Ascending aorta (tissue), 2 donors: Measurements from ENCODE around the gene SYNGR3. TPM values are rescaled to one million over a fixed set of nuclear protein-coding genes. Genes with fewer than 3 reads are reported as not detected.

Source experiments
- DNase-seq, 2 donors: peaks; one replicate each; pipeline ENCODE4 v3.0.0-alpha.2; 2019; ENCODE audit warnings: low spot score in 2 of 2
- H3K27ac ChIP-seq, 2 donors: fragments of 200-600 bp; sonication (generic); one replicate each; pipeline ENCODE4 v1.5.1; 2016 to 2017; ENCODE audit warnings: mild to moderate bottlenecking in 1 of 2
- H3K27me3 ChIP-seq: fragments of 200-600 bp; sonication (generic); one replicate; pipeline ENCODE4 v1.5.1; 2017
- H3K36me3 ChIP-seq, 2 donors: fragments of 200-600 bp; sonication (generic); one replicate each; pipeline ENCODE4 v1.5.1; 2016
- H3K4me1 ChIP-seq, 2 donors: fragments of 200-600 bp; sonication (generic); one replicate each; pipeline ENCODE4 v1.5.1; 2016 to 2017; ENCODE audit warnings: mild to moderate bottlenecking in 1 of 2
- H3K4me3 ChIP-seq, 2 donors: fragments of 200-600 bp; sonication (generic); one replicate each; pipeline ENCODE4 v1.5.1; 2016 to 2017; ENCODE audit warnings: mild to moderate bottlenecking in 1 of 2
- H3K9me3 ChIP-seq, 2 donors: fragments of 200-600 bp; sonication (generic); one replicate each; pipeline ENCODE4 v1.5.1; 2016
- intact Hi-C: fragments of 100-400 bp; cut with DNase I; formaldehyde crosslinking; loops from one replicate; pipeline ENCODE4 v1.15.1; 2023
- total RNA-seq: library from RNA; depleted of rRNA; stranded (reverse); fragments of >200 nt; gene quantifications from one replicate; pipeline ENCODE4 v1.1.0, GENCODE V29; 2016
- TF ChIP-seq, protein P1 (sequence below), 3 experiments: fragments of 200-600 bp in 2 of 3; fragments of 450-650 bp in 1 of 3; sonication (generic) in 2 of 3; IDR thresholded peaks; one replicate each; pipeline ENCODE4 v1.5.1; 2016 to 2019; ENCODE audit warnings: antibody characterized with exemption in 3 of 3, mild to moderate bottlenecking in 1 of 3, moderate library complexity in 1 of 3

Gene SYNGR3
- total RNA-seq, 1 donor from 2014 or later, result 0.32 TPM

DNA sequence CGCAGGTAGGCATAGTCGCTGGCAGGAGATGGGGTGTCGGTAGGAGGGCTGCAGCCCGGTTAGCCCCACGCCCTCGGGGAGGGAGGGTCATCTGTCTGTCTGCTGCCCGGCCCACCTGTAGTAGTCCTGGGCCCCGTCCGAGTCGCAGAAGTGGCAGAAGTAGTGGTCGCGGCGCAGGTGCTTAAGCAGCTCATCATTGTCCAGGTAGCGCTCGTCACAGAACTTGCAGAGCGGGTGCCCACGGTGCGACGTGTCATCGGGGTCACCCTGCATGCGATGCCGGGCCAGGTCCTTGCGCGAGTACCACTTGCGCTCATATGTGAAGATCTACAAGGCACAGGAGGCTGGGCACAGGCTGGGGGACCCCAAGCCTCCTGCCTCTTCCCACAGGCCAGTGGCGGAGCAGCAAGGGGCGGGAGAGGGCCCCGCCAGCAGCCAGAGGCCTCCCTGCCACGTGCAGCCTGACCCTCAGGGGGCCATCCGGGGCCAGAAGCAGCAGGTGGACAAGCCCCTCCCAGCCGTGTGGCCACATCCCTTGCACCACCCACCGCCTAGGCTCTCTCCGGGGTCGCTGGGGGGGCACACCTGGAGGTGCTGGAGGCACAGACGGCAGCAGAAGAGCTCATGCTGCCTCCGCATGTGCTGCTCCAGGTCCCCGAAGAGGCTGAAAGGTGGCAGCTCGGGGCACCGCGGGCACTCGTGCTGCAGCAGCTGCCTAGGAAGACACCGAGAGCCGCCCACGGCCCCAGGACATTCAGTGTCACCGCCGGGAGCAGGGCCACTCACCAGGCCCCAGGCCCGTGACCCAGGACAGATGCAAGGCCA is 12.8 kb downstream of the SYNGR3 start:
- H3K27ac ChIP-seq, result no peak overlapping the region
- peaks cover 55 to 58% of the 10 kb centered on the region in 2 donors for H3K36me3 ChIP-seq
- peaks cover 10 to 16% of the 10 kb centered on the region in 2 donors for H3K4me1 ChIP-seq
- TF ChIP-seq, protein P1, sequence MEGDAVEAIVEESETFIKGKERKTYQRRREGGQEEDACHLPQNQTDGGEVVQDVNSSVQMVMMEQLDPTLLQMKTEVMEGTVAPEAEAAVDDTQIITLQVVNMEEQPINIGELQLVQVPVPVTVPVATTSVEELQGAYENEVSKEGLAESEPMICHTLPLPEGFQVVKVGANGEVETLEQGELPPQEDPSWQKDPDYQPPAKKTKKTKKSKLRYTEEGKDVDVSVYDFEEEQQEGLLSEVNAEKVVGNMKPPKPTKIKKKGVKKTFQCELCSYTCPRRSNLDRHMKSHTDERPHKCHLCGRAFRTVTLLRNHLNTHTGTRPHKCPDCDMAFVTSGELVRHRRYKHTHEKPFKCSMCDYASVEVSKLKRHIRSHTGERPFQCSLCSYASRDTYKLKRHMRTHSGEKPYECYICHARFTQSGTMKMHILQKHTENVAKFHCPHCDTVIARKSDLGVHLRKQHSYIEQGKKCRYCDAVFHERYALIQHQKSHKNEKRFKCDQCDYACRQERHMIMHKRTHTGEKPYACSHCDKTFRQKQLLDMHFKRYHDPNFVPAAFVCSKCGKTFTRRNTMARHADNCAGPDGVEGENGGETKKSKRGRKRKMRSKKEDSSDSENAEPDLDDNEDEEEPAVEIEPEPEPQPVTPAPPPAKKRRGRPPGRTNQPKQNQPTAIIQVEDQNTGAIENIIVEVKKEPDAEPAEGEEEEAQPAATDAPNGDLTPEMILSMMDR (IDR thresholded peaks at IDR 0.05), result no peak
- H3K9me3 ChIP-seq, result no peaks in the 10 kb centered on the region
- DNase-seq, result no peak
- no peak overlapping the region for H3K4me3 ChIP-seq
- H3K27me3 ChIP-seq, result no peaks in the 10 kb centered on the region
- intact Hi-C loops, result no loop called here

DNA sequence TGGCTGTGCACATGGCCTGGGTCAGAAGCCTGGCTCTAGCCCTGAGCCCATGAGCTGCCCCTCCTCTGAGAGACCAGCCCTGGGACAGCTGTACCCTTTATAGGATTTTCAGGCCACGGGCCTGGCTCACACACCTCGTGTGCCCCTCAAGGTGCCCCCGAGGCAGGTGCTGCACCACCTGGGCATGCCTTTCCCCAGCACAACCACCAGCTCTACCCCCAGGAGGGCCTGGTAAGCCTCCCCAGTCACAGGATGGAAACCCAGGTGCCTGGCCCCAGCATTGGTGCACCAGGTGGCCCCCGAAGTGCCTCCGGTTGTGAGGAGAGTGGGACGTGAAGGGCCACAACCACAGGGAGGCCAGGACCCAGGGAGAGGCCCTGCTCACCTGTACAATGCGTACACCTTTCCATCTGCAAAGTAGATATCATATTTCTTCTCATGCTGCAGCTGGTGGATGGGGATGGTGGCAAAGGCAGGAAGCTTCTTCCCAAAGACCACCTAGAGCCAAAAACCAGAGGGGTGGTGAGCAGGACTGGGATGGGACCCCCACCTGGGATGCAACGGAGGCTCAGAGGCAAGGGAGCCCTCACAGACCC is 13.6 kb downstream of the SYNGR3 start:
- Histone ChIP-seq H3K27ac (no peak overlapping the region), H3K4me3 (no peak overlapping the region), H3K9me3 (no peaks in the 10 kb centered on the region), H3K4me1 (peaks cover 13 to 23% of the 10 kb centered on the region in 2 donors), H3K27me3 (no peaks in the 10 kb centered on the region), H3K36me3 (peaks cover 48 to 51% of the 10 kb centered on the region in 2 donors)
- DNase-seq, result no peak
- TF ChIP-seq, protein P1 (IDR thresholded peaks at IDR 0.05), result no peak
- intact Hi-C loops, result no loop called here

DNA sequence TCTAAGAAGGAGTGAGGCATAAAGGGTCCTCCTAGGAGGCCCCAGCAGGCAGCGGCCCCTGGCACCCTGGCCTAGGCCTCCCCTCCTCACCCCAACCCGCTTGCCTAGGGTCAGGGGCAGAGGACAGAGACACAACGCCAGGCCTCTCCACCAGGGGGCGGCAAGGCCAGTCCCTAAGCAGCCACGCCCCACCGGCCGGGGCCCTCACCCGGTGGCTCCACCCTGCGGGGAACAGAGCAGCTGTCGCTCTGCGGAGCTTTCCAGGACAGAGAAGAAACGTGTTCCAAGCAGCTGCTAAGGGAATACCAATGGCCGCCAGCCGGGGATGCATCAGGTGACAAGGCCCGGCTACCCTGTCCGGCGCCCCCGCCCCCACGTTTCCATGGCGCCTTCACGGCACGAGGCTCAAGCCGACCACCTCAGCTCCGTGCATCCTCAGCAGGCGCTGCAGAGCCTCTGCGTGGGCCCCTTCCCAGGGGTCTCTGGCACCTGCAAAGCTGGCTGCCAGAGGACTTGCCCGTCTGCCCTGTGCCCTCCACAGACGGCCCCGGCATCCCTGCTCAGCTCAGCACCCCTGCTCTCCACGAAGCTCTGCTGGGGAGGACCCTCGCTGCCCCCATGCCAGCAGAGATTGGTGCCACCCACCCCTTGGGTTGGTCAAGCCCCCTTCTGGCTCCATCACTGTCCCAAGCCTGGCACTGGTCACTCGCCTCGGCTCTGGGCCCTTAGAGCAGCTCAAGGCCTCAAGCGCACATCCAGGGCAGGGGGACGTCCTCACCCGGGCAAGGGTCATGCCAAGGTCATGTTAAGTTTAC is 14.3 kb downstream of the SYNGR3 start:
- peak in 1 of 2 donors; percentile 85 for DNase-seq
- Histone ChIP-seq H3K27me3 (no peaks in the 10 kb centered on the region), H3K27ac (no peak overlapping the region), H3K36me3 (peaks cover 41 to 44% of the 10 kb centered on the region in 2 donors), H3K4me1 (peaks cover 17 to 28% of the 10 kb centered on the region in 2 donors), H3K9me3 (no peaks in the 10 kb centered on the region), H3K4me3 (peak overlapping the region in 1 of 2 donors; percentile 25)
- TF ChIP-seq, protein P1 (IDR thresholded peaks at IDR 0.05), result peak; percentile 70 to 83 (median 81)
- intact Hi-C loops, result no loop called here

DNA sequence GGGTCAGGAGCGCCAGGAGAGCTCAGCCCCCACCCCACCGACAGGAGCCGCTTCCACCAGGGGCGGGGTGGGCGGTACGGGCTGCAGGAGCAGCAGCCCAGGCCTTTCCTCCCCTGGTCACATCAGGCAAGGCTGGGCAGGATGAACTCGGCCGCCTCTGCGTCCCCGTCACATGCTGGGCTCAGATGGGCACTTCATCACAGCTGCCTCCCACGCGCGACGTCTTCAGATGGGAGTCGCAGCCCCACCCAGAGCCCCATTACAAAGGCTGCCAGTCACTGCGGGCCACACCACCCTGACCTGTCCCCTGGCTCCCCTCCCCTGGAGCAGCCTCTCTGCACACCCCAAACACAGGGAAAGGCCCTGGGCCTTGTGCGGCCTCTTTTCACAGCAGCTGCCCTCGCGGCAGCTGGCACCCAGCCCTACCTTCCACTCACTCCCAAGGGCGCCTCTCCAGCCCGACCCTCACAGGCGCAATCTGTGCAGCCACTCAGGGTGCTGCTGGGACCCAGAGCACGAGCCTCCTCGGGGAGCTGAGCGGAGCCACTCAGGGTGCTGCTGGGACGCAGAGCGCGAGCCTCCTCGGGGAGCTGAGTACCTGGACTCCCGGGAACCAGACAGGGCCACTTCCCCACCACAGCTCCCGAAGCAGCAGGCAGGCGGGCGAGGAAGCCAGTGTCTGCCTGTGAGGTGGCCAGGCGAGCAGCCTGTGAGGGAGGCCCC is 15.2 kb downstream of the SYNGR3 start:
- TF ChIP-seq, protein P1 (IDR thresholded peaks at IDR 0.05), result no peak
- Histone ChIP-seq H3K27me3 (no peaks in the 10 kb centered on the region), H3K27ac (no peak overlapping the region), H3K4me3 (no peak overlapping the region), H3K9me3 (no peaks in the 10 kb centered on the region), H3K4me1 (peaks cover 17 to 28% of the 10 kb centered on the region in 2 donors), H3K36me3 (peaks cover 32 to 35% of the 10 kb centered on the region in 2 donors)
- intact Hi-C loops, result no loop called here
- no peak for DNase-seq

DNA sequence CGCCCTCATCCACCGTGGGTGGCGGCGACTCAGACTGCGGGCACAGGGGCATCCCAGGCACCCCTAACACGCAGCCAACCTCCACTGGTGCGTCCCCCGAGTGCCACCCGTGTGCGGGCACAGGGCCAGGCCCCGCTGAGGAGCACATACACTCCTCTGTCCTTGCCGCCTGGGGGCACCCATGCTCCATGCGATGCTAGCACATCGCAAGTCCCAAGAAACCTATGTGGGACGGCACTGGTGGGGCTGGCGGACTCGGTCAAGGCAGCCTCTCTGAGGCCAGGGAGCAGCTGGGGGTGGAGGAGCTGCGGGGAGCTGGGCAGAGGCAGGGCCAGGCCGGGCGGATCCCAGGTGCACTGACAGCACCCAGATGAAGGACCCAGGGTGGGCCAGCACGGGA is 15.9 kb downstream of the SYNGR3 start:
- Histone ChIP-seq H3K27me3 (no peaks in the 10 kb centered on the region), H3K27ac (no peak overlapping the region), H3K4me3 (no peak overlapping the region), H3K36me3 (peaks cover 27 to 28% of the 10 kb centered on the region in 2 donors), H3K4me1 (peaks cover 23 to 34% of the 10 kb centered on the region in 2 donors), H3K9me3 (no peaks in the 10 kb centered on the region)
- no peak for DNase-seq
- TF ChIP-seq, protein P1 (IDR thresholded peaks at IDR 0.05), result no peak
- intact Hi-C loops, result no loop called here
